Kidney (tissue), 14 donors: ENCODE data around the gene RIOX2. TPM values are rescaled to one million over a fixed set of nuclear protein-coding genes. Genes with fewer than 3 reads are reported as not detected.
A peak's percentile ranks its signal among the peaks of the same experiment; 100 is the strongest.
"Not testable (repeated sequence)": the region's sequence is repeated elsewhere in the genome, so short reads cannot be mapped to it uniquely, and the experiment has no call there.

ENCODE experiments used
- DNase-seq, 5 donors: peaks; one replicate each; pipeline ENCODE4 v3.0.0-alpha.2; 2013 to 2020
- FAIRE-seq: peaks from 2 replicates; lab custom pipeline; 2012; peaks lifted over from hg19 to GRCh38; lab: Jason Lieb, UNC
- H3K27ac ChIP-seq, 2 donors: one replicate each; pipeline ENCODE4 v1.7.0; 2013; ENCODE audit warnings: low read depth in 2 of 2, low read length in 2 of 2, inconsistent platforms in 1 of 2
- H3K27me3 ChIP-seq: one replicate; pipeline ENCODE4 v1.7.1; 2013; ENCODE audit warnings: low read length, inconsistent platforms; ENCODE audit not compliant: control insufficient read depth, insufficient read depth
- H3K36me3 ChIP-seq, 3 donors: one replicate each; pipeline versions ENCODE4 v1.7.0 to v1.7.1; 2013; ENCODE audit warnings: low read length in 3 of 3, control low read depth in 1 of 3, inconsistent platforms in 1 of 3; ENCODE audit not compliant: insufficient read depth in 3 of 3, control insufficient read depth in 2 of 3
- H3K4me1 ChIP-seq, 3 donors: one replicate each; pipeline versions ENCODE4 v1.7.0 to v1.7.1; 2013; ENCODE audit warnings: low read length in 3 of 3, inconsistent platforms in 1 of 3, low read depth in 1 of 3; ENCODE audit not compliant: control insufficient read depth in 2 of 3, insufficient read depth in 2 of 3
- H3K4me3 ChIP-seq, 3 donors: one replicate each; pipeline versions ENCODE4 v1.7.0 to v1.8.1; 2013; ENCODE audit warnings: low read length in 3 of 3, control low read depth in 1 of 3, inconsistent platforms in 1 of 3
- H3K9ac ChIP-seq, 3 donors: one replicate each; pipeline versions ENCODE4 v1.7.0 to v1.7.1; 2013; ENCODE audit warnings: low read length in 3 of 3, control low read depth in 1 of 3, inconsistent platforms in 1 of 3
- H3K9me3 ChIP-seq, 3 donors: one replicate each; pipeline versions ENCODE4 v1.7.0 to v1.7.1; 2013; ENCODE audit warnings: low read length in 3 of 3, control low read depth in 1 of 3, inconsistent platforms in 1 of 3; ENCODE audit not compliant: control insufficient read depth in 2 of 3, insufficient read depth in 1 of 3
- intact Hi-C: fragments of 100-400 bp; cut with DNase I; formaldehyde crosslinking; loops from one replicate; pipeline ENCODE4 v1.11.1; 2022
- polyA plus RNA-seq: library from polyadenylated mRNA; stranded (reverse); fragments of 350-450 nt; fragmentation: Illumina TruSeq; extraction: RNeasy Lipid Tissue Mini Kit (QIAGEN cat#74804); gene quantifications from one replicate; pipeline ENCODE4 v1.2.3, GENCODE V29; 2014; ENCODE audit warnings: low read depth, low replicate concordance; ENCODE audit not compliant: insufficient read depth
- total RNA-seq: library from RNA; stranded (reverse); fragmentation: NEBNext Ultra II Directional; extraction: Animal tissue kit (Norgen Biotek cat#: 25700); gene quantifications from one replicate; pipeline ENCODE4 v1.2.1, GENCODE V29; 2021
- TF ChIP-seq, protein P1 (sequence below): IDR thresholded peaks from 3 replicates; pipeline ENCODE4 v1.5.1; 2012; ENCODE audit warnings: mild to moderate bottlenecking, moderate library complexity, borderline replicate concordance; ENCODE audit not compliant: insufficient read depth; ENCODE audit errors: extremely low read depth
- donor health status: control.
- donor health status: control.
- donor health status: control.
- donor health status: control.
- donor health status: control.
- donor health status: DM: yes; HTN: yes; CAD: no.
- donor health status: Normal renal cell carcinoma (clear cell type).

The RIOX2 gene
- total and polyA plus RNA-seq, 2 donors from 2014 or later = 19.8 to 26.7 TPM

- Histone ChIP-seq H3K4me1 (no peaks in the 10 kb centered on the region), H3K4me3 (no peak overlapping the region), H3K27ac (no peak overlapping the region), H3K27me3 (no peaks in the 10 kb centered on the region), H3K9me3 (no peaks in the 10 kb centered on the region), H3K36me3 (peaks cover 0 to 6% (median 0%) of the 10 kb centered on the region in 3 donors), H3K9ac (no peak overlapping the region)
- DNase-seq (no peak), FAIRE-seq (no peak)
- intact Hi-C loops = no loop called here
- TF ChIP-seq, protein P1, sequence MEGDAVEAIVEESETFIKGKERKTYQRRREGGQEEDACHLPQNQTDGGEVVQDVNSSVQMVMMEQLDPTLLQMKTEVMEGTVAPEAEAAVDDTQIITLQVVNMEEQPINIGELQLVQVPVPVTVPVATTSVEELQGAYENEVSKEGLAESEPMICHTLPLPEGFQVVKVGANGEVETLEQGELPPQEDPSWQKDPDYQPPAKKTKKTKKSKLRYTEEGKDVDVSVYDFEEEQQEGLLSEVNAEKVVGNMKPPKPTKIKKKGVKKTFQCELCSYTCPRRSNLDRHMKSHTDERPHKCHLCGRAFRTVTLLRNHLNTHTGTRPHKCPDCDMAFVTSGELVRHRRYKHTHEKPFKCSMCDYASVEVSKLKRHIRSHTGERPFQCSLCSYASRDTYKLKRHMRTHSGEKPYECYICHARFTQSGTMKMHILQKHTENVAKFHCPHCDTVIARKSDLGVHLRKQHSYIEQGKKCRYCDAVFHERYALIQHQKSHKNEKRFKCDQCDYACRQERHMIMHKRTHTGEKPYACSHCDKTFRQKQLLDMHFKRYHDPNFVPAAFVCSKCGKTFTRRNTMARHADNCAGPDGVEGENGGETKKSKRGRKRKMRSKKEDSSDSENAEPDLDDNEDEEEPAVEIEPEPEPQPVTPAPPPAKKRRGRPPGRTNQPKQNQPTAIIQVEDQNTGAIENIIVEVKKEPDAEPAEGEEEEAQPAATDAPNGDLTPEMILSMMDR = no peak
Measured at GRCh38 chr3:97914388-97914787, 57.8 kb downstream of the RIOX2 start.

DNA sequence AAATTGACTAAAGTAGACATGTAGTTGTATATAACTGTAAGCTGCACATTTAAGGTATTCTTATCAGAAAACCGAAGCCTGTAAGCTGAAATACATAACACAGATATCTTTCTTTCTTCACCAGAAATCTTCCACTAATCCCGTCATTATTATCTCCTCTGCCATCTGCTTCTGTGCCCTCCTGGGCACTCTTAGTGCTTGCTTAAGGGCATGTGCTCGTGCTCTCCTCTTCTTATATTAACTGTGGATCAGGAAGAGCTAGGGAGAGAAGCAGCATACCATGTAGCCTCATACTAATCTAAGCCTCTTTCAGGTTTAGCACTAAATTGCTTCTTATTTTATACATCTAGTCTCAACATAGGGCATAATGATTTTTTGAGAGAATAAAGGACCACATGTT is 60.8 kb downstream of the RIOX2 start:
- H3K4me3 ChIP-seq = no peak overlapping the region
- TF ChIP-seq, protein P1 = no peak
- no peaks in the 10 kb centered on the region for H3K9me3 ChIP-seq
- H3K27me3 ChIP-seq = no peaks in the 10 kb centered on the region
- FAIRE-seq (no peak), DNase-seq (no peak)
- H3K27ac ChIP-seq = no peak overlapping the region
- intact Hi-C loops = no loop called here
- H3K9ac ChIP-seq = no peak overlapping the region
- peaks cover 0 to 4% (median 0%) of the 10 kb centered on the region in 3 donors for H3K36me3 ChIP-seq
- no peaks in the 10 kb centered on the region for H3K4me1 ChIP-seq

DNA sequence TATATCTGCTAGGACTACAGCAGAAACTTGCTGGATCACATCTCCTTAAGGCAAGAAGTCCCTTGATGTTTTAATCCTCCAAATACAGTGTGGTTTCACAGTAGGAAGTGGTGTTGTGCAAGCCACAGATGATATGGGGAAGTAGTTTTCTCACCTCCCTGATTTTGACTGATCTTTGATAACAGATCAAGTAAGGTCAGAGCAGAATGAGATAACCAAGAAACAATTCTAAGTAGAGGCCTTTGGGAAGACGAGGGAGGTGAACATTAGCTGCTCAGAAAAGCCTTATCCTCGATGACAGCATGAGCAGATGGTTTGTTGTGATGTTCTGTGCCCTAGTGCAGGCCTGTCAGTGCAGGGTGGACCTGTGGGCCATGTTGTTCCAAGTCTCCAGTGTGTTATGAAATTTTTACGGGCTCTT is 61.3 kb downstream of the RIOX2 start:
- H3K9me3 ChIP-seq = no peaks in the 10 kb centered on the region
- DNase-seq (no peak), FAIRE-seq (no peak)
- H3K27ac ChIP-seq = no peak overlapping the region
- intact Hi-C loops = no loop called here
- H3K27me3 ChIP-seq = no peaks in the 10 kb centered on the region
- H3K4me1 ChIP-seq = no peaks in the 10 kb centered on the region
- H3K36me3 ChIP-seq = peaks cover 0 to 2% (median 0%) of the 10 kb centered on the region in 3 donors
- TF ChIP-seq, protein P1 = no peak
- H3K4me3 ChIP-seq = no peak overlapping the region
- no peak overlapping the region for H3K9ac ChIP-seq

DNA sequence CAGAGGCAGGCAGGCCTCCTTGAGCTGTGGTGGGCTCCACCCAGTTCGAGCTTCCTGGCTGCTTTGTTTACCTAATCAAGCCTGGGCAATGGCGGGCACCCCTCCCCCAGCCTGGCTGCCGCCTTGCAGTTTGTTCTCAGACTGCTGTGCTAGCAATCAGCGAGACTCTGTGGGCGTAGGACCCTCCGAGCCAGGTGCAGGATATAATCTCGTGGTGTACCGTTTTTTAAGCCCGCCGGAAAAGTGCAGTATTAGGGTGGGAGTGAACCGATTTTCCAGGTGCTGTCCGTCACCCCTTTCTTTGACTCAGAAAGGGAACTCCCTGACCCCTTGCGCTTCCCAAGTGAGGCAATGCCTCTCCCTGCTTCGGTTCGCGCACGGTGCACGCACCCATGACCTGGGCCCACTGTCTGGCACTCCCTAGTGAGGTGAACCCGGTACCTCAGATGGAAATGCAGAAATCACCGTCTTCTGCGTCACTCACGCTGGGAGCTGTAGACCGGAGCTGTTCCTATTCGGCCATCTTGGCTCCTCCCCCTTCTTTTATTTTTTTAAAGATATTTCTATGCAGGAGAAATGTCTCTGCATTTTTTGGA is 61.9 kb downstream of the RIOX2 start:
- H3K9me3 ChIP-seq, H3K36me3 ChIP-seq, H3K9ac ChIP-seq, intact Hi-C loops, H3K27ac ChIP-seq, H3K4me1 ChIP-seq, H3K27me3 ChIP-seq, FAIRE-seq, H3K4me3 ChIP-seq: not testable (repeated sequence)
- peak in 1 of 5 donors; percentile 23 for DNase-seq

DNA sequence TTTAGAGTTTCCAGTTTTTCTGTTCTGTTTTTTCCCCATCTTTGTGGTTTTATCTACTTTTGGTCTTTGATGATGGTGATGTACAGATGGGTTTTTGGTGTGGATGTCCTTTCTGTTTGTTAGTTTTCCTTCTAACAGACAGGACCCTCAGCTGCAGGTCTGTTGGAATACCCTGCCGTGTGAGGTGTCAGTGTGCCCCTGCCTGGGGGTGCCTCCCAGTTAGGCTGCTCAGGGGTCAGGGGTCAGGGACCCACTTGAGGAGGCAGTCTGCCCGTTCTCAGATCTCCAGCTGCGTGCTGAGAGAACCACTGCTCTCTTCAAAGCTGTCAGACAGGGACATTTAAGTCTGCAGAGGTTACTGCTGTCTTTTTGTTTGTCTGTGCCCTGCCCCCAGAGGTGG is 62.4 kb downstream of the RIOX2 start:
- H3K27ac ChIP-seq, H3K9ac ChIP-seq, H3K9me3 ChIP-seq, intact Hi-C loops, H3K27me3 ChIP-seq, FAIRE-seq, H3K4me1 ChIP-seq, H3K36me3 ChIP-seq, H3K4me3 ChIP-seq: not testable (repeated sequence)
- DNase-seq = peak in 1 of 5 donors; percentile 32
